ENCODE data around the gene C3orf22. TPM values are rescaled to one million over a fixed set of nuclear protein-coding genes. Genes with fewer than 3 reads are reported as not detected.

The C3orf22 gene
- total RNA-seq, 6 experiments from 2014 or later, result not detected

GRCh38 chr3:126567696-126568438 is 9.1 kb upstream of the C3orf22 start:
- Mint-ChIP-seq H3K27me3 (ENCODE audit: insufficient read depth) (peaks cover 23% of the 10 kb centered on the region), H3K9me3 (peaks cover 3% of the 10 kb centered on the region; the same call in 1 of the 2 replicates), H3K4me1 (ENCODE audit: low read depth) (no peaks in the 10 kb centered on the region), H3K36me3 (ENCODE audit: low read depth) (no peaks in the 10 kb centered on the region), H3K27ac (no peak overlapping the region), H3K4me3 (no peak overlapping the region)
- no peak; the same call in 1 of the 2 replicates for TF ChIP-seq CTCF (IDR thresholded peaks at IDR 0.05)
- DNase-seq, result no peak

- no peak for TF ChIP-seq CTCF (IDR thresholded peaks at IDR 0.05)
- no peaks in the 10 kb centered on the region for H3K4me1 Mint-ChIP-seq (ENCODE audit: low read depth)
Observed at GRCh38 chr3:126562737-126563276, 4.1 kb upstream of the C3orf22 start.

GRCh38 chr3:126557761-126558160 is 971 bp downstream of the C3orf22 start:
- no peak overlapping the region for H3K4me3 Mint-ChIP-seq
- H3K27ac Mint-ChIP-seq, result no peak overlapping the region
- peaks cover 2% of the 10 kb centered on the region; the same call in 1 of the 2 replicates for H3K9me3 Mint-ChIP-seq
- H3K4me1 Mint-ChIP-seq (ENCODE audit: low read depth), result no peaks in the 10 kb centered on the region
- no peak for DNase-seq
- no peak for TF ChIP-seq CTCF (IDR thresholded peaks at IDR 0.05)
- peaks cover 21% of the 10 kb centered on the region for H3K27me3 Mint-ChIP-seq (ENCODE audit: insufficient read depth)
- H3K36me3 Mint-ChIP-seq (ENCODE audit: low read depth), result no peaks in the 10 kb centered on the region

More at GRCh38 chr3:126562737-126563276, 4.1 kb upstream of the C3orf22 start:
- peaks cover 6% of the 10 kb centered on the region; the same call in 1 of the 2 replicates for H3K9me3 Mint-ChIP-seq
- no peaks in the 10 kb centered on the region for H3K36me3 Mint-ChIP-seq (ENCODE audit: low read depth)
- H3K27me3 Mint-ChIP-seq (ENCODE audit: insufficient read depth), result peaks cover 30% of the 10 kb centered on the region
- no peak overlapping the region for H3K4me3 Mint-ChIP-seq
- no peak overlapping the region for H3K27ac Mint-ChIP-seq
- DNase-seq, result no peak

- no peaks in the 10 kb centered on the region for H3K36me3 Mint-ChIP-seq (ENCODE audit: low read depth)
- no peaks in the 10 kb centered on the region for H3K4me1 Mint-ChIP-seq (ENCODE audit: low read depth)
- TF ChIP-seq CTCF (IDR thresholded peaks at IDR 0.05), result no peak
- DNase-seq, result no peak
- H3K27ac Mint-ChIP-seq, result no peak overlapping the region
- no peak overlapping the region for H3K4me3 Mint-ChIP-seq
- peaks cover 18% of the 10 kb centered on the region for H3K27me3 Mint-ChIP-seq (ENCODE audit: insufficient read depth)
- no peaks in the 10 kb centered on the region for H3K9me3 Mint-ChIP-seq
Observed at GRCh38 chr3:126557415-126557745, 1.4 kb downstream of the C3orf22 start.

- Mint-ChIP-seq H3K4me3 (no peak overlapping the region), H3K36me3 (ENCODE audit: low read depth) (no peaks in the 10 kb centered on the region), H3K9me3 (no peaks in the 10 kb centered on the region), H3K27me3 (ENCODE audit: insufficient read depth) (peaks cover 13% of the 10 kb centered on the region), H3K4me1 (ENCODE audit: low read depth) (no peaks in the 10 kb centered on the region), H3K27ac (no peak overlapping the region)
- no peak for DNase-seq
- TF ChIP-seq CTCF (IDR thresholded peaks at IDR 0.05), result no peak
Observed at GRCh38 chr3:126556637-126557414, 1.9 kb downstream of the C3orf22 start.
